ENCODE measurements around the gene SARNP. TPM values are rescaled to one million over a fixed set of nuclear protein-coding genes. Genes with fewer than 3 reads are reported as not detected.

The SARNP gene
- total and polyA plus RNA-seq, 2 donors (not counting 1 experiment from before 2014, with no cell fraction given) = 88.5 to 183 TPM

DNA sequence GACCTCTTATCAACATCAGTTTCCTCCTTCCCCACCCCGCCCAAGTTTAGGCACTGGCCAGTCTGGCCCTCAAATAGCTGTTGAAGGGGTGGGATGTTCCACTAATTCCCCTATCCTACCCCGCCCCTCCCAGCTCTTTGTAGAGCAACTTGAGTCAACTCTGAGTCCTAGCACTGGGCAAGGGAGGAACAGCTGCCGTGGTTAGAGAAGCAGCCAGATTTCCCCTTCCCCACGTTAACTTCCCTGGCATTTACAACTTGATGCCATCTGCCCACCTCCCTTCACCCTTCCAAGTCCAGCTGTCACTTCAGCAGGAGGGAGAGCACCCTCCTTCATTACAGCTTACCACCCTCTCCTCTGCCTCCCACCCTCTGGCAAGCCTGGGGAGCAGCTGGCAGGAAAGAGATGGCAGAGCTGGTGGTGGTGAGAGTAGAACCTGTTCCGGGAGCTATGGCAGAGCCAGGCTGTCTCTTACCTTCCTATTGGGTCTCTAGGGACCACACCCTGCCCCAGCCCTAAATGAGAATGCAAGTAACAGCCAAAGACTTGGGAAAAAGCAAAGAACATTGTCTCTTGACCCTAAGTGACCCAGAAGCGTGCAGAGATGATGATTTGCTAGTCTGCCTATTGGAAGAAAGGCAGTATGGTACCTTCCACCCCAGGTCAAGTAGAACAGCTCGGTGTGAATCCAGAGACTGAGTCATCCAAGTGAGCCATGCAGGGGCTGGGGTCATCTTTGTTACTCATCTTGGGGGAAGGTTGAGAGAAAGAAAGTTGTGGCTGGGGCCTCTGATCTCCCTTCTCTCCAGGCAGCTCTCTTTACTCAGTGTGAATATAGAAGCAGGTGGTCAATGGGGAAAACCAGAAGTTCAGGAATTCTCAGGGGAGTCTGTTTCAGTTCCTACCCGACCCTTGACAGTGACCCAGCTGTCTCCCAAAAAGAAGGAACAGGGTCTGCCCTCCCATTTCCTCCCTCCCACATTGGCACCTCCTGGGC is 100.2 kb downstream of the SARNP start:
- Histone ChIP-seq H3K27ac (ENCODE audit: insufficient read depth, low read length) (peak overlapping the region; percentile 90), H3K36me3 (ENCODE audit: control insufficient read depth, insufficient read depth, low read length) (no peaks in the 10 kb centered on the region), H3K9me3 (ENCODE audit: control insufficient read depth, insufficient read depth, low read depth, low read length) (no peaks in the 10 kb centered on the region), H3K27me3 (ENCODE audit: control insufficient read depth, insufficient read depth, low read length) (no peaks in the 10 kb centered on the region), H3K4me1 (ENCODE audit: control insufficient read depth, extremely low read depth, insufficient read depth, low read length) (peaks cover 60% of the 10 kb centered on the region), H3K9ac (ENCODE audit: insufficient read depth, low read length) (peak overlapping the region; percentile 47), H4K20me1 (ENCODE audit: control insufficient read depth, extremely low read depth, insufficient read depth, low read length) (no peaks in the 10 kb centered on the region), H3K4me3 (replicated peaks in 1 of 4; ENCODE audit: control extremely low read depth in 1 of 4, insufficient read depth in 1 of 4, low read depth in 3 of 4, low read length in 4 of 4) (peak overlapping the region; percentile 53 to 77 (median 66)), H3K79me2 (ENCODE audit: control insufficient read depth, insufficient read depth, low read length) (peaks cover 4% of the 10 kb centered on the region), H3K4me2 (ENCODE audit: extremely low read depth, insufficient read depth, low read length) (peak overlapping the region; percentile 81), H2AFZ (ENCODE audit: low read length) (no peak overlapping the region)
- peak; percentile 49 to 85 for DNase-seq (ENCODE audit: low read depth in 2 of 2)
- TF ChIP-seq, protein P1, sequence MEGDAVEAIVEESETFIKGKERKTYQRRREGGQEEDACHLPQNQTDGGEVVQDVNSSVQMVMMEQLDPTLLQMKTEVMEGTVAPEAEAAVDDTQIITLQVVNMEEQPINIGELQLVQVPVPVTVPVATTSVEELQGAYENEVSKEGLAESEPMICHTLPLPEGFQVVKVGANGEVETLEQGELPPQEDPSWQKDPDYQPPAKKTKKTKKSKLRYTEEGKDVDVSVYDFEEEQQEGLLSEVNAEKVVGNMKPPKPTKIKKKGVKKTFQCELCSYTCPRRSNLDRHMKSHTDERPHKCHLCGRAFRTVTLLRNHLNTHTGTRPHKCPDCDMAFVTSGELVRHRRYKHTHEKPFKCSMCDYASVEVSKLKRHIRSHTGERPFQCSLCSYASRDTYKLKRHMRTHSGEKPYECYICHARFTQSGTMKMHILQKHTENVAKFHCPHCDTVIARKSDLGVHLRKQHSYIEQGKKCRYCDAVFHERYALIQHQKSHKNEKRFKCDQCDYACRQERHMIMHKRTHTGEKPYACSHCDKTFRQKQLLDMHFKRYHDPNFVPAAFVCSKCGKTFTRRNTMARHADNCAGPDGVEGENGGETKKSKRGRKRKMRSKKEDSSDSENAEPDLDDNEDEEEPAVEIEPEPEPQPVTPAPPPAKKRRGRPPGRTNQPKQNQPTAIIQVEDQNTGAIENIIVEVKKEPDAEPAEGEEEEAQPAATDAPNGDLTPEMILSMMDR (conservative IDR thresholded peaks at IDR 0.05 in 1 of 2, IDR thresholded peaks at IDR 0.05 in 1 of 2; ENCODE audit: low read depth in 1 of 2, low read length in 2 of 2) = no peak
- TF ChIP-seq EZH2 (IDR thresholded peaks at IDR 0.05; ENCODE audit: low read length, missing control alignments) = no peak

DNA sequence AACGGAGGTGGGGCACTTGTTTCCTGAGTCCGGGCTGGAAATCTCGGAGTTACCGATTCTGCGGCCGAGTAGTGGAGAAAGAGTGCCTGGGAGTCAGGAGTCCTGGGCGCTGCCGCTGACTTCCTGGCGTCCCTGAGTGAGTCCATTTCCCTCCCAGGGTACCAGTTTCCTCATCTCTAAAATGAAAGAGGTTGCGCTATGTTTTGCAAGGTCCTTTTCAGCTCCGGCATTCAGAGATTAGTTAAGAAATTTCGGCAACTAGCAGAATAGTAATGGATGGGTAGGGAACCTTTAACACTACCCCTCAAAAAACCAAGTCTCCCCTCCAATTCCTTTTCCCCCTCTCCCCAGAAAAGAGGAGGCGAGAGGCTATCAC is 101.0 kb downstream of the SARNP start:
- H3K27me3 ChIP-seq (ENCODE audit: control insufficient read depth, insufficient read depth, low read length) = no peaks in the 10 kb centered on the region
- H3K4me1 ChIP-seq (ENCODE audit: control insufficient read depth, extremely low read depth, insufficient read depth, low read length) = peaks cover 66% of the 10 kb centered on the region
- peak overlapping the region; percentile 53 to 77 (median 66) for H3K4me3 ChIP-seq (replicated peaks in 1 of 4; ENCODE audit: control extremely low read depth in 1 of 4, insufficient read depth in 1 of 4, low read depth in 3 of 4, low read length in 4 of 4)
- no peak for TF ChIP-seq EZH2 (IDR thresholded peaks at IDR 0.05; ENCODE audit: low read length, missing control alignments)
- TF ChIP-seq, protein P1 (conservative IDR thresholded peaks at IDR 0.05 in 1 of 2, IDR thresholded peaks at IDR 0.05 in 1 of 2; ENCODE audit: low read depth in 1 of 2, low read length in 2 of 2) = no peak
- H3K9ac ChIP-seq (ENCODE audit: insufficient read depth, low read length) = peak overlapping the region; percentile 77
- no peaks in the 10 kb centered on the region for H3K9me3 ChIP-seq (ENCODE audit: control insufficient read depth, insufficient read depth, low read depth, low read length)
- no peaks in the 10 kb centered on the region for H3K36me3 ChIP-seq (ENCODE audit: control insufficient read depth, insufficient read depth, low read length)
- DNase-seq (ENCODE audit: low read depth in 2 of 2) = no peak
- H3K4me2 ChIP-seq (ENCODE audit: extremely low read depth, insufficient read depth, low read length) = peak overlapping the region; percentile 81
- H2AFZ ChIP-seq (ENCODE audit: low read length) = no peak overlapping the region
- peak overlapping the region; percentile 90 for H3K27ac ChIP-seq (ENCODE audit: insufficient read depth, low read length)
- H3K79me2 ChIP-seq (ENCODE audit: control insufficient read depth, insufficient read depth, low read length) = peaks cover 4% of the 10 kb centered on the region
- H4K20me1 ChIP-seq (ENCODE audit: control insufficient read depth, extremely low read depth, insufficient read depth, low read length) = no peaks in the 10 kb centered on the region

DNA sequence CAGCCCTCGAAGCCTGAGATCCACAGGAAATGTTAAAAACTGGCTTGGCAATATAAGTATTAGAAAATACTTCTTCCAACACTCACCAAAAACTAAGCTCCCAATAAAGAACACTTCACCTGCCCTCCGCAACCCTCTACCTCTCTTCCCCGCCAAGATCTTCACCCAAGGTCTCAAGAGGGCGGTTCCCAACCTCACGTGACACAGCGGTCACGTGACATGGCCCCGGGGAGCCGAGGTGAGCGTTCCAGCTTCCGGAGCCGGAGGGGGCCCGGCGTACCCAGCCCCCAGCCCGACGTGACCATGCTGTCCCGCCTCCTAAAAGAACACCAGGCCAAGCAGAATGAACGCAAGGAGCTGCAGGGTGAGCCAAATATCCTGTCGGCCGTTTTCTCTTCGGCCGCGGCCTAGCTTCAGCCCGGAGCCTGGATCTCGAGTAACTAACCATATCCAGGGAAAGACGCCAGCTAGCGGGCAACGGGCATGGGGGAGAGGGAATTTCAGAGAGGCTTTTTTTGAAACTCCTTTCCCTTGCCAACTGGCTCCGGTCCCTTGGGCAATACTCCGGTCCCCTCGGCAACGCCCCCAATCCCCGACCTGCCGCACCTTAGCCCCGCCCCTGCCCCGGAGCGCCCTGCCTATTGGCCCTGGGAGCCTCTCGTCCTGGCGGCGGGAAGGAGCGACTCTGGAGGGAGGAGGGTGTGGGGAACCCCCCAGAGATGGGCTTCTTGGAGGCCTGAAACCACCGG is 101.5 kb downstream of the SARNP start, which contains the start of gene BLOC1S1:
BLOC1S1 (plus strand) TSS at position 214 of the 749 bp plus-strand sequence; CDS start at position 220, 6 bp downstream.
- no peaks in the 10 kb centered on the region for H3K27me3 ChIP-seq (ENCODE audit: control insufficient read depth, insufficient read depth, low read length)
- H3K9ac ChIP-seq (ENCODE audit: insufficient read depth, low read length) = peak within 1 kb of the TSS; percentile 77
- H3K9me3 ChIP-seq (ENCODE audit: control insufficient read depth, insufficient read depth, low read depth, low read length) = no peaks in the 10 kb centered on the region
- TF ChIP-seq EZH2 (IDR thresholded peaks at IDR 0.05; ENCODE audit: low read length, missing control alignments) = no peak
- TF ChIP-seq, protein P1 (conservative IDR thresholded peaks at IDR 0.05 in 1 of 2, IDR thresholded peaks at IDR 0.05 in 1 of 2; ENCODE audit: low read depth in 1 of 2, low read length in 2 of 2) = no peak
- H2AFZ ChIP-seq (ENCODE audit: low read length) = peak within 1 kb of the TSS; percentile 63
- peak within 1 kb of the TSS; percentile 81 for H3K4me2 ChIP-seq (ENCODE audit: extremely low read depth, insufficient read depth, low read length)
- peak within 1 kb of the TSS; percentile 53 to 77 (median 66) for H3K4me3 ChIP-seq (replicated peaks in 1 of 4; ENCODE audit: control extremely low read depth in 1 of 4, insufficient read depth in 1 of 4, low read depth in 3 of 4, low read length in 4 of 4)
- peaks cover 4% of the 10 kb centered on the region for H3K79me2 ChIP-seq (ENCODE audit: control insufficient read depth, insufficient read depth, low read length)
- peak; percentile 90 to 96 for DNase-seq (ENCODE audit: low read depth in 2 of 2)
- no peaks in the 10 kb centered on the region for H3K36me3 ChIP-seq (ENCODE audit: control insufficient read depth, insufficient read depth, low read length)
- H4K20me1 ChIP-seq (ENCODE audit: control insufficient read depth, extremely low read depth, insufficient read depth, low read length) = no peaks in the 10 kb centered on the region
- peaks cover 63% of the 10 kb centered on the region for H3K4me1 ChIP-seq (ENCODE audit: control insufficient read depth, extremely low read depth, insufficient read depth, low read length)
- peak within 1 kb of the TSS; percentile 90 for H3K27ac ChIP-seq (ENCODE audit: insufficient read depth, low read length)
